NCI-H2227 treated with DMSO at 0.1 percent for 48 hours (cell line): ENCODE data around the gene SOX8.

Experiments
- DNase-seq: peaks from one replicate; lab custom pipeline; 2025; lab: John Stamatoyannopoulos, UW

Gene SOX8

GRCh38 chr16:988471-989353 is 7.1 kb downstream of the SOX8 start:
- no peak for DNase-seq

GRCh38 chr16:989354-989814 is 7.8 kb downstream of the SOX8 start:
- no peak for DNase-seq

GRCh38 chr16:990516-991291 is 9.1 kb downstream of the SOX8 start:
- DNase-seq, result no peak

DNA sequence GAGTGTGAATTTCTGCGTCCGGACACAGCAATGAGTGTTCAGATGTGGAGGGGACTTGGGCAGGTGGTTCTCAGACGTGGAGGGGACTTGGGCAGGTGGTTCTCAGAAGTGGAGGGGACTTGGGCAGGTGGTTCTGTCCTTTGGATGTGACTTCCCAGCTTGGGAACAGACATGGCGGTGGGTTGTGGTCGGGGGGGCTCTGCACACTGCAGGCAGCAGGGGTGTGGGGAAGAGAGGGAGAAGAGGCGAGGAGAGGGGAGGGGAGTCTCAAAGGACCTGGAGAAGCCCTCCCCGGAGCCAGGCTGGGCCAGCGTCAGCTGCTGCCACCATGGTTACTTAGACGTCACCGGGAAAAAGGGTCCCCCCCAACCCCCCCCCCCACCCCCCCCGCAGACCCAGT is 9.8 kb downstream of the SOX8 start:
- no peak for DNase-seq

DNA sequence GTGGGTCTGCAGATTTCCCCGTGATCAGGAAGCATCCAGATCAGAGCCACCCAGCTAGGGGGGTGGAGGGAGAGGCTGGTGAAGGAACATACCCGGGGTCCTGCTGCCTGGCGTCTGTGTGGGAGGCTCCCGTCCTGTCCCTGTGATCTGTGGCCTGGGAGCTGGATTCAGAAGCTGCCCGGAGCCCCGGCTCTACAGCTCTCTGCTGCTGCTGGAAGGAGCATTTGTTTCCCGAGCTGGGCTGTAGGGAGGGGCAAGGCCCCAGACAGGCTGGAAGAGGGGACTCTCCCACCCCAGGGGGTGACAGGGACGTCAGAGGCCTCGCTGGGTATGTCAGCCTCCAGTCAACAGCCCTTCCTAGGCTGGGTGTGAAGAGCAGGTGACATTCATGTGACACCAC is 10.2 kb downstream of the SOX8 start:
- no peak for DNase-seq

DNA sequence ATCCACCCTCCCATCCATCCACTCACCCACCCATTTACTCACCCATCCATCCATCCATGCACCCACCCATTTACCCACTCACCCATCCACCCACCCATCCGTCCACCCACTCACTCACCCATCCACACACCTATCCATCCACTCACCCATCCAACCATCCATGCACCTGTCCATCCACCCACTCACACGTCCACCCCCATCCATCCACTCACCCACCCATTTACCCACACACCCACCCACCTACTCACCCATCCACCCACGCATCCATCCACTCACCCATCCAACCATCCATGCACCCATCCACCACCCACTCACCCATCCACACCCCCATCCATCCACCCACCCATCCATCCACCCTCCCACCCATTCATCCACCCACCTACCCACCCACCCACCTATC is 12.2 kb downstream of the SOX8 start:
- DNase-seq, result no peak

- DNase-seq, result no peak
Measured at GRCh38 chr16:995087-995486, 13.5 kb downstream of the SOX8 start.

GRCh38 chr16:995783-996182 is 14.2 kb downstream of the SOX8 start:
- no peak for DNase-seq

- DNase-seq, result no peak
Measured at GRCh38 chr16:996681-997080, 15.1 kb downstream of the SOX8 start.

DNA sequence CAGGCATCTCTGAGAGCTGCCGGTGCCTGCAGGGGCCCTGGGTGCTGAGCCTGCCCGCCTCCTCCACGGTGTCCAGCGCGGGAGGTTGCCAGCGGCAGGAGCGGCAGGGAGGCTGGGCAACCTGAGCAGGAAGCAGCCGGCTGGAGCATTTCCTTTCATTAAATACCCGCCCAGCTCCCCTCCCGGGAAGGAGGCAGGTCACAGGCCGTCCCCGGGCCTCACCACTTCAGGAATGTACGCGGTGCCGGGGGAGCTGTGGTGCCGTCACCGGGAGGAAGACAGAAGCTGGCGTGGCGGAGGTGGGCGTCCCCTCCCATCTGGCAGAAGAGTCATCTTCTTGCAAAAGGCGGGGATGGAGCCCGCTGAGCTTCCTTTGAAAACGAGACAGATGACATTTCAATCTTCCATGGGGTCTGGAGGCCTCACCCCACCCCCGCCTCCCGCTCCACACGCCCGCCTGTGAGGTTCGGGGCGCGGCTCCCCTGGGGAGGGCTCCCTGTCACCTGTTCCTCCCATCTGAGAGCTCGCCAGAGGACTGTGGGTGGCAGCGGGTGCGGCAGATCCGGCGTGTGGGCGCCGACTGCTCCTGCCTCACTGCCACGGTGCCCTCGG is 16.0 kb downstream of the SOX8 start:
- peak; percentile 34 for DNase-seq

GRCh38 chr16:998211-998610 is 16.6 kb downstream of the SOX8 start:
- DNase-seq, result no peak

DNA sequence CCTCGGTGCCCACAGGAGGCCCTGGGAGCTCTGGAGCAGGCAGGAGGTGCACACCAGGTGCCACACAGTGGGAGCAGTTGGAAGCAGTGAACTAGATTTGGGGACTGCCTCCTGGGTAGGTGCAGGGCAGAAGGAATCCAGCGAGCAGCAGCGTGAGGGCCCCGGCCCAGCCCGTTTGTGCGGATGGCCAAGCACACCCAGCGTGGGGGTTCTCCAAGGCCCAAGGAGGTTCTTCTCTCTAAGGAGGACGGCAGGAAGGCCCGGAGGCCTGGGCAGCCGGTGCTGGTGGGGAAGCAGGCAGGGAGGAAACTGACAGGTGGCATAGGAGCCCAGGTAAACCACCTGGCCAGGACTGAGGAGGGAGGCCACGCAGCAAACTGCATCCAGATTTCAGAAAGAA is 17.0 kb downstream of the SOX8 start:
- no peak for DNase-seq

GRCh38 chr16:999677-1000076 is 18.1 kb downstream of the SOX8 start:
- no peak for DNase-seq

DNA sequence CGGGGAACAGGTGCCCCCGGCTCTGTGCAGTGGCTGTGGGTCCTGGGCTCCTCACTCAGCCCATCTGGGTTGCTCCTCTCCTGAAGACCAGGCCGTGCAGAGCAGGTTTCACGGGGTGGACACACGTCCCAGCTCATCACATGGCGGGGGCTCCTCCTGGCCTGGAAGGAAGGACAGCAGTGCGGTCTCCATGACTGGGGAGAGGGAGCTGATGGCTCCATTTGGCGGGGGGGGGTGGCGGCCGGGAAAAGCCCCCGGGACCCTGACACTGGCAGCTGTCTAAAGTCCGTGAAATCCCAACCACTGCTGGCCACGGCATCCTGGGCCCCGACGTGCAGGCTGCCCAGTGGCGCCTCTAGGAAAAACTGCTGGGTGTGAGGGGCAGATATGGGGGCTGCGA is 19.0 kb downstream of the SOX8 start:
- DNase-seq, result no peak

GRCh38 chr16:1001096-1001495 is 19.5 kb downstream of the SOX8 start:
- no peak for DNase-seq

DNA sequence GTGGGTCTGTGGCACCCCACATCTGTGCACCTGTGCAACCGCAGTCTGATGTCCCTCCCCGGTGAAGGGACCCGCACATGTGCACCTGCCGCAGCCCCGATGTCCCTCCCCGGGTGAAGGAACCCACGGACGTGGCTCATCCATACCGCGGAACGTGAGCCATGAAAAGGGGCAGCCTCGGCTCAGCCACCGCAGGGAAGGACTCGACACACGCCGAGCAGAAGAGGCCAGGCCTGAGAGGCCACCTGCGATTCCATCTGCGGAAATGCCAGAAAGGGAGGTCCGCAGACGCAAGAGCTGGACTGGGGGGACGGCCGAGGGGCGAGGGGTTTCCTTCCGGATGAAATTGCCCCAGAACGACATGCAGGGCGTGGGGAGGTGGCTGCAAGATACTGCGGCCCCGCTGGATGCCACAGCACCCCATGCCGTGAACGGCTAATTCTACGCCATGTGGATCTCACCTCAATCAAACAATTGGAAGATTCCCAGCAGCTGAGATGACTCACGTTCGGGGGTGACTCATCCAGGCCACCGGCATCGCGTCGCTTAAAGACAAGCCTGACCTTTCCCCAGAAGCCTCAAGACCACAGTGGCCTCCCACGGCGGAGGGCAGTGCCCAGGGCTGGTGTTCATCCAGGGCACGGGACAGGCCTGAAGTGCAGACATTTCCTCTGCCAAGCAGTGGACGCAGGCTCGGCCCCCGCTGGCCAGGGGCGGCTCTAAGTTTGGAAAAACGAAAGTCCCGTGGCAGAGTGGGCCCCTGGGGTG is 21.0 kb downstream of the SOX8 start:
- DNase-seq, result no peak

- no peak for DNase-seq
Measured at GRCh38 chr16:1003391-1004347, 22.1 kb downstream of the SOX8 start.

DNA sequence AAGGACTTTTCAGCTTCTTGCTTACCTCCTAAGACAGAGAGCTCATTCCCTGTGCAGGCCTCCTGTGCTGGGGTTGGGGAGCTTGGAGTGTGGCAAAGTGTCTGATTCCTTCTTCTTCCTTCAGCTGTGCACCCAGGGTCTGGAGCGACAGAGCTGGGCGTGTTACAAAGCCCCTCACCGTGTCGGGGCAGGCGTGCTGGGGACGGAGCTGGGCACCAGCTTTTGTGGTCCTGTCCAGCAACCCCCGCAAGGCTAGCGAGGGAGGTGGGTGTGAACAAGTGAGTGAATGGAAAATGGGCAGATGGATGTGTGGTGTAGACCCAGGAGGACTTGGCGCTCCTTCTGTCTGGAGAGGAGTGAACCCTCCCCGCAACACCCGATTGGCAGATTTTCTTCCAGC is 23.7 kb downstream of the SOX8 start:
- no peak for DNase-seq

DNA sequence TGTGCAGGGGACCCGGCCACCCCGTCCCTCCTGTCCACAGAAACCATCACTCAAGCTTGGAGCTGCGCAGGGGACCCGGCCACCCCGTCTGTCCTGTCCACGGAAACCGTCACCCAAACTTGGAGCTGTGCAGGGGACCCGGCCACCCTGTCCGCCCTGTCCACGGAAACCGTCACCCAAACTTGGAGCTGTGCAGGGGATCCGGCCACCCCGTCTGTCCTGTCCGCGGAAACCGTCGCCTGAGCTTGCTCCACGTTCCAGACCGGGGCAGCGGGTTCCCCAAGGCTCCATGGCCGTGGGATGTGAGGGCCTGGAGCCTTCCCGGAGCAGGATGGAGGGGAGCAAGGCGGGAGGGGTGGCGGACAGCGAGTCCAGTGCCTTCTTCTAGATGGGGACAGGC is 25.2 kb downstream of the SOX8 start:
- DNase-seq, result no peak

DNA sequence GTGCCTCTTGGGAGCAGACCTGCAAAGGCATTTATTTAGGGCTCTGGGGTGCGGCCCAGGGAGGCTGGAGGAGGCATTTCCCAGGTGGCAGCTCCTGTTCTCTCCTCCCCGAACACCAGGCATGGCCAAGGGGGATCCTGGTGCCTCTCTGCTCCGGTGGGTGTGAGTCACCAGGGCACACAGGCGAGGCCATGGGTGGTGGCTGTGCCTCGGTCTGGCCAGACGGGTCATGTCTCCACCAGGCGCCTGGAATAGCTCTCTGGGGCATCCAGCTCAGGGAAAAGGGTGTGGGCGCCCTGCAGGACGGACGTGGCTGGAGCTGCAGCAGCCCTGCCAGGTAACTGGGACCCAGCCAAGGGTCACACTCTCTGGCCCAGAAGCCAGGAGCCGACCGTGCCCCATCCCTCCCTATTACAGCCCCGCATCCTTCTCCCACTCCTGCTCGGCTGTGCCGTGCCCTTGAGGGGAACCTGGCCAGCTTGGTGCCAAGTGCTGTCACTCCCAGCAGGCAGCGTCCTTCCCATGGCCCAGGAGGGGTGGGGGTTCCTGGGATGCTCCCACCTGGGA is 25.8 kb downstream of the SOX8 start:
- no peak for DNase-seq

DNA sequence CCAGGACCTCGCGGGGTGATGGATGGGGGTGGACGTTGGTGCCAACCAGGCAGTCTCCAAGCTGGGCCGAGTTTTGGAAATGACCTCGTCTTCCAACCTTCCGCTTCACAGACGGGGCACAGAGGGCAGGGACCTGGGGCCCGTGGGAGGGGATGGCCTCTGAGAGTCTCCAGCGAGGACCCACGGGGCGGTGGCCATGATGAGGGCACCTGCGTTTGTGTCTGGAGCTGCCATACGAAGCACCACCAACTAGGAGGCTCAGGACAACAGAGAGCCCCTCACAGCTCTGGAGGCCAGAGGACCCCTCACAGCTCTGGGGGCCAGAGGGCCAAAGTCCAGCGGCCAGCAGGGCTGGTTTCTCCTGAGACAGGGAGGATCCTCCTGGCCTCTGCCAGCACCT is 26.5 kb downstream of the SOX8 start:
- no peak for DNase-seq
